OCI-LY1 (cell line): ENCODE data around the gene SCN1A.

Experiments
- H2AFZ ChIP-seq: fragments of 200-600 bp; sonication (generic), shearing (Covaris generic); 2 replicates; pipeline ENCODE4 v1.6.0; 2014; ENCODE audit warnings: antibody characterized with exemption, mild to moderate bottlenecking, low read length
- H3F3A ChIP-seq: fragments of 200-600 bp; sonication (generic), shearing (Covaris generic); 2 replicates; pipeline ENCODE4 v1.6.0; 2014; ENCODE audit warnings: mild to moderate bottlenecking, antibody characterized with exemption, low read length, moderate library complexity; ENCODE audit not compliant: insufficient read depth
- H3K27ac ChIP-seq: fragments of 200-600 bp; sonication (generic); 2 replicates; pipeline ENCODE4 v1.5.1; 2014; ENCODE audit warnings: low read length, mixed run types, mild to moderate bottlenecking, low read depth; ENCODE audit not compliant: poor library complexity, severe bottlenecking
- H3K27me3 ChIP-seq: fragments of 200-600 bp; sonication (generic); 2 replicates; pipeline ENCODE4 v1.6.0; 2014; ENCODE audit warnings: antibody characterized with exemption, mild to moderate bottlenecking, low read length, moderate library complexity; ENCODE audit not compliant: insufficient read depth
- H3K36me3 ChIP-seq: fragments of 200-600 bp; sonication (generic); 2 replicates; pipeline ENCODE4 v1.6.1; 2014; ENCODE audit warnings: mild to moderate bottlenecking, antibody characterized with exemption, low read length, moderate library complexity, mixed read lengths; ENCODE audit not compliant: insufficient read depth
- H3K4me1 ChIP-seq: fragments of 200-600 bp; sonication (generic); 2 replicates; pipeline ENCODE4 v1.5.1; 2014; ENCODE audit warnings: mild to moderate bottlenecking, low read length, moderate library complexity; ENCODE audit not compliant: insufficient read depth, severe bottlenecking
- H3K4me2 ChIP-seq: fragments of 200-600 bp; sonication (generic), shearing (Covaris generic); 2 replicates; pipeline ENCODE4 v1.6.1; 2014; ENCODE audit warnings: low read length
- H3K4me3 ChIP-seq: fragments of 200-600 bp; sonication (generic); 2 replicates; pipeline ENCODE4 v1.5.1; 2014; ENCODE audit warnings: low read length, low read depth, mild to moderate bottlenecking, mixed read lengths; ENCODE audit not compliant: poor library complexity, severe bottlenecking
- H3K79me2 ChIP-seq: fragments of 200-600 bp; shearing (Covaris generic); 2 replicates; pipeline ENCODE4 v1.6.1; 2016; ENCODE audit warnings: mixed run types, low read length, mixed read lengths; ENCODE audit not compliant: insufficient read depth
- H3K9ac ChIP-seq: fragments of 200-600 bp; sonication (generic), shearing (Covaris generic); 2 replicates; pipeline ENCODE4 v1.6.1; 2014; ENCODE audit warnings: mild to moderate bottlenecking, low read length, mixed read lengths
- H3K9me2 ChIP-seq: fragments of 200-600 bp; sonication (generic), shearing (Covaris generic); 2 replicates; pipeline ENCODE4 v1.6.1; 2014; ENCODE audit warnings: low read depth, mild to moderate bottlenecking, low read length, mixed read lengths
- H3K9me3 ChIP-seq: fragments of 200-600 bp; shearing (Covaris generic); 2 replicates; pipeline ENCODE4 v1.6.1; 2014; ENCODE audit warnings: low read length, mixed read lengths
- H4K20me1 ChIP-seq: fragments of 200-600 bp; sonication (generic), shearing (Covaris generic); 2 replicates; pipeline ENCODE4 v1.6.0; 2016; ENCODE audit warnings: mild to moderate bottlenecking, low read length; ENCODE audit not compliant: insufficient read depth
- CTCF ChIP-seq: fragments of 200-600 bp; sonication (generic), shearing (Covaris generic); IDR thresholded peaks from 2 replicates; pipeline ENCODE4 v1.5.1; 2017; ENCODE audit warnings: mild to moderate bottlenecking, antibody characterized with exemption, low read length, moderate library complexity, mixed read lengths
- EZH2 ChIP-seq: fragments of 200-600 bp; sonication (generic), shearing (Covaris generic); IDR thresholded peaks from 2 replicates; pipeline ENCODE4 v1.8.0; 2017; ENCODE audit warnings: borderline replicate concordance, mixed run types, mild to moderate bottlenecking, antibody characterized with exemption, low read length, moderate library complexity, mixed read lengths

The SCN1A gene

GRCh38 chr2:166138144-166138543 lies 10.3 kb upstream of the SCN1A start:
- Histone ChIP-seq H3K9me3 (no peaks in the 10 kb centered on the region), H3K4me1 (no peaks in the 10 kb centered on the region), H3K27me3 (no peaks in the 10 kb centered on the region), H3K36me3 (no peaks in the 10 kb centered on the region), H3K9ac (no peak overlapping the region), H4K20me1 (no peaks in the 10 kb centered on the region), H3K4me2 (no peak overlapping the region), H3K27ac (no peak overlapping the region), H2AFZ (no peak overlapping the region), H3K79me2 (no peaks in the 10 kb centered on the region), H3F3A (no peaks in the 10 kb centered on the region), H3K4me3 (no peak overlapping the region), H3K9me2 (no peaks in the 10 kb centered on the region)
- TF ChIP-seq CTCF (no peak), EZH2 (no peak)

GRCh38 chr2:166137331-166137730 lies 9.5 kb upstream of the SCN1A start:
- H3K4me2 ChIP-seq = no peak overlapping the region
- TF ChIP-seq EZH2 = no peak
- TF ChIP-seq CTCF = no peak
- H3K9me3 ChIP-seq = no peaks in the 10 kb centered on the region
- no peaks in the 10 kb centered on the region for H3K9me2 ChIP-seq
- H3K27me3 ChIP-seq = no peaks in the 10 kb centered on the region
- H3K27ac ChIP-seq = no peak overlapping the region
- H4K20me1 ChIP-seq = no peaks in the 10 kb centered on the region
- H2AFZ ChIP-seq = no peak overlapping the region
- no peaks in the 10 kb centered on the region for H3K36me3 ChIP-seq
- no peak overlapping the region for H3K4me3 ChIP-seq
- no peaks in the 10 kb centered on the region for H3K79me2 ChIP-seq
- H3K4me1 ChIP-seq = no peaks in the 10 kb centered on the region
- H3K9ac ChIP-seq = no peak overlapping the region
- H3F3A ChIP-seq = no peaks in the 10 kb centered on the region

- Histone ChIP-seq H3K4me3 (no peak overlapping the region), H3K9me3 (no peaks in the 10 kb centered on the region), H3K9ac (no peak overlapping the region), H3K27ac (no peak overlapping the region), H3K9me2 (no peaks in the 10 kb centered on the region), H3K4me1 (no peaks in the 10 kb centered on the region), H3K79me2 (no peaks in the 10 kb centered on the region), H4K20me1 (no peaks in the 10 kb centered on the region), H3F3A (no peaks in the 10 kb centered on the region), H2AFZ (no peak overlapping the region), H3K4me2 (no peak overlapping the region), H3K36me3 (no peaks in the 10 kb centered on the region), H3K27me3 (no peaks in the 10 kb centered on the region)
- TF ChIP-seq CTCF (no peak), EZH2 (no peak)
Observed at GRCh38 chr2:166135849-166136258, 8.0 kb upstream of the SCN1A start.
